ENCODE results near the gene SPECC1. TPM values are rescaled to one million over a fixed set of nuclear protein-coding genes. Genes with fewer than 3 reads are reported as not detected.

Gene SPECC1
- total and polyA plus RNA-seq, 2 of the 4 experiments (the other 2 are of a cell fraction), result 16.9 to 26.2 TPM

DNA sequence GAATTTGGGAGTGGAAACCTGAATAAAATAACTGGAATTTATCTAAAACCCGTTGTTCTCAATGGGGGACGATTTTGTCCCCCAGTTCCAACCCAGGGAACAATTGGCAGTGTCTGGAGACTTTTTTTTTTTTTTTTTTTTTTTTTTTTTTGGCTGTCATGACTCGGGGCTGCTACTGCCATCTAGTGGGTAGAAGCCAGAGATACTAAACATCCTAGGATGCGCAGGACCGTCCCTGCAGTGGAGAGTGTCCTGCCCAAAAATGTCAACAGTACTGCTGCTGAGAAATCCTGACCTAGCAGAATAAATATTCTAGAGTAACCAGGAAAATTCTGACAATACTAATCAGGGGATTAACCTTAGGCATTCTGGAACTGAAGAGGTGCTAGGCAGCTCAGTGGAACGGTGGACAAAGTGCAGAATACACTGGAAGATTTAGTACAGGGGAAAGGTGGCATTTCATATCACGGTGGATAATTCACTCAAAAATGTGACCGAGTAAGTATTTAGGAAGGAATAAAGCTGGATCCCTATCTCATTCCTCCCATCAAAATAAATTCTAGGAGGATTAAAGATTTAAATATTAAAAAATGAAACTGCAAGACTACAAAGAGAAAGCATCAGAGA, 107.6 kb downstream of the SPECC1 start:
- peaks cover under 1% of the 10 kb centered on the region for H3K4me1 ChIP-seq (ENCODE audit: control insufficient read depth, insufficient read depth, low read length)
- BruUV-seq (replicated peaks), result no TSS peak
- no peak overlapping the region for H3K56ac ChIP-seq (ENCODE audit: extremely low read depth, insufficient read depth, low read length)
- H3K27ac ChIP-seq (ENCODE audit: insufficient read depth, low read length), result no peak overlapping the region
- H3K23ac ChIP-seq (ENCODE audit: low read depth, low read length), result no peak overlapping the region
- WGBS, 2 experiments (ENCODE audit: extremely low coverage in 2 of 2, insufficient read length in 1 of 2), result no CpG with 5 or more reads among the region's 8 CpGs
- no peaks in the 10 kb centered on the region for H4K20me1 ChIP-seq (ENCODE audit: insufficient read depth, low read length)
- H4K5ac ChIP-seq (ENCODE audit: low read depth, low read length), result no peak overlapping the region
- peak; percentile 68 for TF ChIP-seq SMC3 (IDR thresholded peaks at IDR 0.05; ENCODE audit: low read depth, low read length)
- TF ChIP-seq CTCF (conservative IDR thresholded peaks at IDR 0.05; ENCODE audit: low read depth, low read length), result peak; percentile 72
- no peak for TF ChIP-seq BHLHE40 (IDR thresholded peaks at IDR 0.05; ENCODE audit: low read depth, low read length)
- TF ChIP-seq NFE2L2 (IDR thresholded peaks at IDR 0.05; ENCODE audit: low read depth, low read length), result no peak
- TF ChIP-seq CEBPB (IDR thresholded peaks at IDR 0.05; ENCODE audit: low read depth, low read length), result no peak
- peak; percentile 64 for TF ChIP-seq RAD21 (IDR thresholded peaks at IDR 0.05; ENCODE audit: low read length)
- no peak overlapping the region for H3K4me3 ChIP-seq (ENCODE audit: insufficient read depth, low read depth, low read length)
- H3K79me1 ChIP-seq (ENCODE audit: low read depth in 1 of 2, low read length in 2 of 2), result no peaks in the 10 kb centered on the region
- DNase-seq (peak; percentile 41), ATAC-seq (ENCODE audit: low read depth) (peak; percentile 86)
- no peak overlapping the region for H2AK9ac ChIP-seq (replicated peaks; ENCODE audit: low read depth, low read length, poor library complexity)
- H3K27me3 ChIP-seq (ENCODE audit: control insufficient read depth, insufficient read depth, low read length), result peaks cover 9% of the 10 kb centered on the region; the same call in 1 of the 2 replicates
- H3K4ac ChIP-seq (ENCODE audit: low read depth, low read length), result no peak overlapping the region
- H2BK120ac ChIP-seq (ENCODE audit: low read depth, low read length), result no peak overlapping the region
- dilution Hi-C loops (cut with HindIII; ENCODE audit: low sequenced_read_pairs, unreplicated experiment) (no loop called here), in situ Hi-C loops (cut with MboI; ENCODE audit: low sequenced_read_pairs) (no loop called here), intact Hi-C loops (cut with micrococcal nuclease) (loop anchor here (1.0 kb wide), 2 partner anchors 106 to 124 kb away; no protein-coding TSS in a partner anchor)
- no peak overlapping the region for H3K14ac ChIP-seq (replicated peaks; ENCODE audit: low read depth, low read length)
- H2BK15ac ChIP-seq (ENCODE audit: low read depth, low read length), result no peak overlapping the region
- ChIA-PET POLR2A (ENCODE audit: unreplicated experiment) (no interaction called here), CTCF (interaction anchor here (0.6 to 1.8 kb wide), 3 partner anchors 124 to 200 kb away, joined by 3 to 12 read pairs (median 4); no protein-coding TSS in a partner anchor)
- no peak overlapping the region for H2AK5ac ChIP-seq (ENCODE audit: low read depth, low read length)
- no peak overlapping the region for H3K9ac ChIP-seq (ENCODE audit: low read depth, low read length)
- no peak overlapping the region for H2BK20ac ChIP-seq (ENCODE audit: low read depth, low read length)
- H3K9me1 ChIP-seq (ENCODE audit: insufficient read depth, low read length), result 0 out of 2 replicates have a peak, but pooled peaks cover 1% of the 10 kb centered on the region
- H3K9me3 ChIP-seq (ENCODE audit: control insufficient read depth, insufficient read depth, low read length), result no peaks in the 10 kb centered on the region
- H3K36me3 ChIP-seq (ENCODE audit: control insufficient read depth, insufficient read depth, low read length), result no peaks in the 10 kb centered on the region
- no peak overlapping the region for H3K4me2 ChIP-seq (ENCODE audit: low read depth, low read length)
- H4K91ac ChIP-seq (ENCODE audit: insufficient read depth, low read depth, low read length), result no peak overlapping the region
- H2BK5ac ChIP-seq (ENCODE audit: low read depth, low read length, poor library complexity, severe bottlenecking), result no peak overlapping the region
- H4K8ac ChIP-seq (ENCODE audit: low read depth in 2 of 2, low read length in 2 of 2), result no peak overlapping the region
- no peak overlapping the region for H2AFZ ChIP-seq (replicated peaks; ENCODE audit: low read length, poor library complexity)
- no peak overlapping the region for H3K18ac ChIP-seq (ENCODE audit: low read depth, low read length)

Measured in IMR-90 (cell line).